K562 (cell line): ENCODE results near the gene GGTLC1. TPM values are rescaled to one million over a fixed set of nuclear protein-coding genes. Genes with fewer than 3 reads are reported as not detected.

Experiments used
- ATAC-seq: fragments of 200-7000 bp; cut with Tn5 transposase; 3 replicates; pipeline ENCODE4 v1.9.1; 2020; ENCODE audit warnings: moderate library complexity
- BruUV-seq: library from RNA; stranded (reverse); fragments of 400-500 nt; replicated peaks from 2 replicates; lab custom pipeline; 2021; lab: Mats Ljungman, UMichigan
- CTCF ChIA-PET: fragments of 300-600 bp; formaldehyde crosslinking; extraction: SDS; loops from one replicate; lab custom pipeline; 2021; ENCODE audit warnings: low intra/inter-chr PET ratio; lab: Yijun Ruan, JAX
- POLR2A ChIA-PET: fragments of 300-600, 350-650 bp; sonication (Branson Sonifier 250); formaldehyde crosslinking; extraction: SDS; loops from one replicate; lab custom pipeline; 2021; ENCODE audit warnings: antibody characterized with exemption, inconsistent platforms; lab: Yijun Ruan, JAX
- DNase-seq, 4 experiments: peaks; one replicate each; pipeline versions ENCODE4 v3.0.0 to v3.0.0-alpha.2; 2011 to 2018; ENCODE audit warnings: low spot score in 3 of 4, mixed read lengths in 3 of 4; ENCODE audit errors: extremely low read depth in 1 of 4
- FAIRE-seq: peaks from 2 replicates; lab custom pipeline; 2011; peaks lifted over from hg19 to GRCh38; lab: Jason Lieb, UNC
- H2AFZ ChIP-seq: 2 replicates; pipeline ENCODE4 v1.6.0; 2011; ENCODE audit warnings: low read depth, low read length, control low read depth, inconsistent platforms
- H3K27ac ChIP-seq: fragments of 200-600 bp; 3 replicates; pipeline ENCODE4 v1.8.0; 2011; ENCODE audit warnings: low read depth, mild to moderate bottlenecking, control low read depth, inconsistent platforms, low read length, moderate library complexity, mixed read lengths; ENCODE audit errors: extremely low read depth
- H3K27me3 ChIP-seq, 2 experiments: fragments of 300-600 bp in 1 of 2; 2 replicates in 1 of 2; 3 replicates in 1 of 2; pipeline versions ENCODE4 v1.6.0 to v1.8.0; 2011; ENCODE audit warnings: inconsistent platforms in 2 of 2, low read length in 2 of 2, mild to moderate bottlenecking in 1 of 2, mixed read lengths in 1 of 2, moderate library complexity in 1 of 2; ENCODE audit not compliant: control insufficient read depth in 2 of 2, insufficient read depth in 2 of 2
- H3K36me3 ChIP-seq: fragments of 300-600 bp; 3 replicates; pipeline ENCODE4 v1.8.0; 2011; ENCODE audit warnings: mild to moderate bottlenecking, low read length, inconsistent platforms; ENCODE audit not compliant: control insufficient read depth, insufficient read depth
- H3K4me1 ChIP-seq, 2 experiments: fragments of 200-600 bp in 1 of 2; replicated peaks in 1 of 2; 2 replicates in 1 of 2; 3 replicates in 1 of 2; pipeline versions ENCODE4 v1.5.1 to v1.8.0; 2011; ENCODE audit warnings: inconsistent platforms in 2 of 2, low read length in 2 of 2, mild to moderate bottlenecking in 1 of 2, mixed read lengths in 1 of 2, moderate library complexity in 1 of 2; ENCODE audit not compliant: control insufficient read depth in 2 of 2, insufficient read depth in 2 of 2
- H3K4me2 ChIP-seq: 2 replicates; pipeline ENCODE4 v1.6.1; 2011; ENCODE audit warnings: low read length, control low read depth, inconsistent platforms, mixed read lengths; ENCODE audit not compliant: insufficient read depth
- H3K4me3 ChIP-seq: fragments of 200-600 bp; sonication (generic), shearing (Covaris generic); 2 replicates; pipeline ENCODE4 v1.5.1; 2016; ENCODE audit warnings: control low read depth, inconsistent platforms
- H3K79me2 ChIP-seq: fragments of 200-600 bp; 3 replicates; pipeline ENCODE4 v1.8.0; 2011; ENCODE audit warnings: low read length, inconsistent platforms; ENCODE audit not compliant: control insufficient read depth, insufficient read depth
- H3K9ac ChIP-seq, 2 experiments: 2 replicates each; pipeline versions ENCODE4 v1.6.0 to v1.6.1; 2011; ENCODE audit warnings: low read depth in 2 of 2, low read length in 2 of 2, control low read depth in 1 of 2, inconsistent platforms in 1 of 2, mild to moderate bottlenecking in 1 of 2, mixed read lengths in 1 of 2; ENCODE audit not compliant: insufficient read depth in 1 of 2
- H3K9me1 ChIP-seq: one replicate; pipeline ENCODE4 v1.6.0; 2011; ENCODE audit warnings: inconsistent platforms, mild to moderate bottlenecking, low read length, moderate library complexity; ENCODE audit not compliant: control insufficient read depth, insufficient read depth
- H3K9me3 ChIP-seq: replicated peaks from 2 replicates; pipeline ENCODE4 v1.5.1; 2011; ENCODE audit warnings: low read depth, low read length, inconsistent platforms; ENCODE audit not compliant: control insufficient read depth, insufficient read depth
- H4K20me1 ChIP-seq: replicated peaks from 2 replicates; pipeline ENCODE4 v1.6.1; 2011; ENCODE audit warnings: low read length, inconsistent platforms, mixed read lengths; ENCODE audit not compliant: control insufficient read depth, insufficient read depth
- CCNT2 ChIP-seq: IDR thresholded peaks from 2 replicates; pipeline ENCODE4 v1.6.1; 2011; ENCODE audit warnings: borderline replicate concordance, low read depth, mild to moderate bottlenecking, moderate library complexity, mixed read lengths, low read length; ENCODE audit not compliant: insufficient read length; ENCODE audit errors: extremely low read depth
- ETS2 ChIP-seq: IDR thresholded peaks from 2 replicates; pipeline ENCODE4 v1.6.1; 2016; ENCODE audit warnings: borderline replicate concordance, missing genetic modification characterization, mild to moderate bottlenecking, moderate library complexity, missing compliant biosample characterization; ENCODE audit not compliant: poor library complexity, severe bottlenecking
- HDAC6 ChIP-seq: IDR thresholded peaks from 2 replicates; pipeline ENCODE4 v1.6.1; 2012; ENCODE audit warnings: low read depth, mild to moderate bottlenecking, control low read depth, inconsistent platforms, low read length, moderate library complexity
- ID3 ChIP-seq, 2 experiments: fragments of 250-450 bp in 1 of 2; fragments of 450-650 bp in 1 of 2; sonication (Bioruptor Pico) in 1 of 2; IDR thresholded peaks; 2 replicates each; pipeline versions ENCODE4 v1.6.1 to v1.8.0; 2016 to 2021; ENCODE audit warnings: mild to moderate bottlenecking in 2 of 2, moderate library complexity in 2 of 2, missing compliant biosample characterization in 1 of 2, missing genetic modification characterization in 1 of 2
- KDM2B ChIP-seq: fragments of 250-450 bp; sonication (Bioruptor Pico); IDR thresholded peaks from 2 replicates; pipeline ENCODE4 v1.8.0; 2021; ENCODE audit warnings: mild to moderate bottlenecking, moderate library complexity
- KLF1 ChIP-seq: fragments of 450-650 bp; IDR thresholded peaks from 2 replicates; pipeline ENCODE4 v1.6.1; 2016; ENCODE audit warnings: missing genetic modification characterization, missing compliant biosample characterization
- MEIS2 ChIP-seq: fragments of 450-650 bp; IDR thresholded peaks from 2 replicates; pipeline ENCODE4 v1.6.1; 2014; ENCODE audit warnings: mild to moderate bottlenecking; ENCODE audit not compliant: partially characterized antibody
- MNT ChIP-seq, 2 experiments: fragments of 450-650 bp; conservative IDR thresholded peaks; 2 replicates each; pipeline ENCODE4 v1.6.1; 2017; ENCODE audit warnings: mild to moderate bottlenecking in 2 of 2, moderate library complexity in 2 of 2
- MXI1 ChIP-seq: IDR thresholded peaks from 2 replicates; pipeline ENCODE4 v1.6.1; 2011; ENCODE audit warnings: low read depth, mild to moderate bottlenecking, improper control_type of control experiment, low read length
- NFIX ChIP-seq: fragments of 250-450 bp; sonication (Bioruptor Pico); IDR thresholded peaks from 2 replicates; pipeline ENCODE4 v1.4.0; 2020; ENCODE audit warnings: low read depth, mild to moderate bottlenecking, moderate library complexity
- NR0B1 ChIP-seq: fragments of 450-650 bp; IDR thresholded peaks from one replicate; pipeline ENCODE4 v1.6.1; 2018; ENCODE audit warnings: mild to moderate bottlenecking, moderate library complexity; ENCODE audit not compliant: partially characterized antibody
- PML ChIP-seq: IDR thresholded peaks from 2 replicates; pipeline ENCODE4 v1.6.1; 2012; ENCODE audit warnings: low read length, inconsistent platforms
- SETDB1 ChIP-seq: IDR thresholded peaks from one replicate; pipeline ENCODE4 v1.6.1; 2012; ENCODE audit warnings: low read length, control low read depth, inconsistent platforms
- SMC3 ChIP-seq: conservative IDR thresholded peaks from 2 replicates; pipeline ENCODE4 v1.6.1; 2011; ENCODE audit warnings: low read depth, low read length, improper control_type of control experiment; ENCODE audit not compliant: insufficient read depth
- ZNF592 ChIP-seq: fragments of 450-650 bp; IDR thresholded peaks from 2 replicates; pipeline ENCODE4 v1.6.1; 2017; ENCODE audit warnings: antibody characterized with exemption, mild to moderate bottlenecking
- WGBS: fragments of 100-300 bp; shearing (Covaris generic); methylation state at CpG from one replicate; pipeline ENCODE4 v1.1.6; 2016; ENCODE audit warnings: low coverage, mixed read lengths; ENCODE audit not compliant: insufficient coverage; ENCODE audit errors: missing lambda C conversion rate; 5-methylcytosine and 5-hydroxymethylcytosine counted together
- in situ Hi-C: fragments of 300-500 bp; cut with MboI; formaldehyde crosslinking; loops from 4 replicates; pipeline ENCODE4 v1.15.0; 2018; ENCODE audit warnings: inconsistent platforms, mixed read lengths
- intact Hi-C: fragments of 100-400 bp; cut with micrococcal nuclease; formaldehyde crosslinking; loops from 2 replicates; pipeline ENCODE4 v1.14.2; 2022
- polyA plus RNA-seq, 8 experiments: library from polyadenylated mRNA; depleted of rRNA in 4 of 8; stranded (reverse) in 5 of 8; unstranded in 3 of 8; fragments of >200 nt; fragmentation: Nextera tagmentation in 2 of 8; fragmentation: Illumina TruSeq in 1 of 8; extraction: Ambion mirVana in 2 of 8; extraction: Trizol in 1 of 8; gene quantifications; 2 replicates each; pipeline versions ENCODE4 v1.2.1 to v1.2.3, GENCODE V29; 2011 to 2014; ENCODE audit warnings: inconsistent platforms in 1 of 8, missing spikeins in 1 of 8
- total RNA-seq, 7 experiments: library from RNA; depleted of rRNA in 6 of 7; stranded (reverse); fragments of >200 nt in 6 of 7; fragmentation: Illumina TruSeq in 2 of 7; extraction: Trizol in 2 of 7; gene quantifications; 2 replicates each; pipeline versions ENCODE4 v1.2.1 to v1.2.3, GENCODE V29; 2011 to 2021; ENCODE audit warnings: low replicate concordance in 1 of 7

The GGTLC1 gene
- total and polyA plus RNA-seq, 9 of the 15 experiments (the other 6 are each of a cell fraction or from before 2014, with no cell fraction given): not detected

- no TSS peak for BruUV-seq
- H3K9me1 ChIP-seq: no peaks in the 10 kb centered on the region
- H2AFZ ChIP-seq: no peak overlapping the region
- H4K20me1 ChIP-seq: no peaks in the 10 kb centered on the region
- POLR2A ChIA-PET: no interaction called here
- no peaks in the 10 kb centered on the region for H3K79me2 ChIP-seq
- H3K27me3 ChIP-seq: peaks cover 0 to 4% of the 10 kb centered on the region in 2 experiments; a peak in 1 of 5 replicates
- H3K4me1 ChIP-seq: no peaks in the 10 kb centered on the region
- H3K36me3 ChIP-seq: no peaks in the 10 kb centered on the region
- H3K9ac ChIP-seq: no peak overlapping the region
- no peak overlapping the region for H3K4me2 ChIP-seq
- TF ChIP-seq KLF1 (tag): no peak
- TF ChIP-seq ZNF592: no peak
- TF ChIP-seq PML: no peak
- TF ChIP-seq SETDB1: no peak
- TF ChIP-seq ID3 (CRISPR knock-in tag; IDR thresholded peaks at IDR 0.05): no peak
- TF ChIP-seq ID3 (tag; IDR thresholded peaks at IDR 0.05): no peak
- no peak for TF ChIP-seq MEIS2
- TF ChIP-seq ETS2: no peak
- no peak for TF ChIP-seq MNT (conservative IDR thresholded peaks at IDR 0.05)
- TF ChIP-seq SMC3: no peak
- TF ChIP-seq CCNT2: no peak
- TF ChIP-seq MXI1: no peak
- TF ChIP-seq NFIX (CRISPR knock-in tag): no peak
- TF ChIP-seq HDAC6: no peak
- no peak for TF ChIP-seq NR0B1
- TF ChIP-seq KDM2B (CRISPR knock-in tag): no peak
- TF ChIP-seq, all 486 proteins: peak for 0
- FAIRE-seq (no peak), DNase-seq (no peak), ATAC-seq (no peak)
- no peak overlapping the region for H3K4me3 ChIP-seq
- no peak overlapping the region for H3K27ac ChIP-seq
- CTCF ChIA-PET: no interaction called here
- H3K9me3 ChIP-seq: no peaks in the 10 kb centered on the region
- in situ Hi-C loops: no loop called here
- WGBS: 0% methylated on average over 8 of the region's 9 CpGs
- intact Hi-C loops: no loop called here
Measured at GRCh38 chr20:24004471-24004870, 15.9 kb upstream of the GGTLC1 start.
